ENCODE measurements around the gene MBOAT1. TPM values are rescaled to one million over a fixed set of nuclear protein-coding genes. Genes with fewer than 3 reads are reported as not detected.
A peak's percentile ranks its signal among the peaks of the same experiment; 100 is the strongest.

The MBOAT1 gene
- total and polyA plus RNA-seq, 2 of the 13 experiments (the other 11 are each of a cell fraction or from before 2014, with no cell fraction given) = not detected

GRCh38 chr6:20253021-20253420 is 40.8 kb upstream of the MBOAT1 start:
- whole genome bisulfite sequencing (ENCODE audit: low lambda C conversion rate) = 50% methylated on average over 2 of the region's 2 CpGs
- Histone ChIP-seq H3K27ac (ENCODE audit: extremely low read length, insufficient read depth, low read length) (no peak overlapping the region), H3K27me3 (ENCODE audit: control insufficient read depth in 1 of 2, insufficient read depth in 2 of 2, low read length in 2 of 2) (0 out of 5 replicates have a peak, but pooled peaks cover 0 to 1% of the 10 kb centered on the region in 2 experiments), H3K36me3 (replicated peaks in 1 of 2; ENCODE audit: control insufficient read depth in 1 of 2, insufficient read depth in 2 of 2, low read length in 2 of 2) (no peaks in the 10 kb centered on the region), H2AFZ (ENCODE audit: low read length) (no peak overlapping the region), H3K79me2 (ENCODE audit: insufficient read depth, low read length) (no peaks in the 10 kb centered on the region), H3K9me3 (ENCODE audit: low read length) (no peaks in the 10 kb centered on the region), H3K4me1 (ENCODE audit: insufficient read depth, low read length) (no peaks in the 10 kb centered on the region), H4K20me1 (ENCODE audit: insufficient read depth, low read length) (no peaks in the 10 kb centered on the region), H3K9ac (ENCODE audit: insufficient read depth, low read depth, low read length) (no peak overlapping the region), H3K4me3 (replicated peaks in 1 of 3; ENCODE audit: insufficient read depth in 1 of 3, low read depth in 2 of 3, low read length in 3 of 3) (no peak overlapping the region), H3K4me2 (ENCODE audit: low read depth, low read length) (no peak overlapping the region)
- intact Hi-C loops (cut with micrococcal nuclease; ENCODE audit: unreplicated experiment) = no loop called here
- ChIA-PET CTCF (ENCODE audit: low intra/inter-chr PET ratio, low total read pairs) (no interaction called here), POLR2A (no interaction called here)
- in situ Hi-C loops (cut with HindIII; ENCODE audit: extremely low pct_ligation_motif_present, low pct_unique_long_range_greater_than_20kb) = no loop called here
- no TSS peak for BruUV-seq (replicated peaks)
- ATAC-seq (no peak), FAIRE-seq (no peak), DNase-seq (ENCODE audit: low spot score) (no peak)
- TF ChIP-seq ZNF251 (CRISPR knock-in tag; IDR thresholded peaks at IDR 0.05) (no peak), CENPT (CRISPR knock-in tag; IDR thresholded peaks at IDR 0.05; ENCODE audit: low read depth) (no peak)

GRCh38 chr6:20252311-20252710 is 40.0 kb upstream of the MBOAT1 start:
- in situ Hi-C loops (cut with HindIII; ENCODE audit: extremely low pct_ligation_motif_present, low pct_unique_long_range_greater_than_20kb) = no loop called here
- CTCF ChIA-PET (ENCODE audit: low intra/inter-chr PET ratio, low total read pairs) = no interaction called here
- no peak for DNase-seq (ENCODE audit: low spot score)
- Histone ChIP-seq H3K4me1 (ENCODE audit: insufficient read depth, low read length) (no peaks in the 10 kb centered on the region), H3K4me3 (replicated peaks in 1 of 3; ENCODE audit: insufficient read depth in 1 of 3, low read depth in 2 of 3, low read length in 3 of 3) (no peak overlapping the region), H3K27me3 (ENCODE audit: control insufficient read depth in 1 of 2, insufficient read depth in 2 of 2, low read length in 2 of 2) (0 out of 5 replicates have a peak, but pooled peaks cover 0 to 1% of the 10 kb centered on the region in 2 experiments), H3K4me2 (ENCODE audit: low read depth, low read length) (no peak overlapping the region), H3K27ac (ENCODE audit: extremely low read length, insufficient read depth, low read length) (no peak overlapping the region), H3K79me2 (ENCODE audit: insufficient read depth, low read length) (no peaks in the 10 kb centered on the region), H2AFZ (ENCODE audit: low read length) (no peak overlapping the region), H3K36me3 (replicated peaks in 1 of 2; ENCODE audit: control insufficient read depth in 1 of 2, insufficient read depth in 2 of 2, low read length in 2 of 2) (no peaks in the 10 kb centered on the region), H4K20me1 (ENCODE audit: insufficient read depth, low read length) (no peaks in the 10 kb centered on the region), H3K9ac (ENCODE audit: insufficient read depth, low read depth, low read length) (no peak overlapping the region), H3K9me3 (ENCODE audit: low read length) (no peaks in the 10 kb centered on the region)
- TF ChIP-seq, protein P1, sequence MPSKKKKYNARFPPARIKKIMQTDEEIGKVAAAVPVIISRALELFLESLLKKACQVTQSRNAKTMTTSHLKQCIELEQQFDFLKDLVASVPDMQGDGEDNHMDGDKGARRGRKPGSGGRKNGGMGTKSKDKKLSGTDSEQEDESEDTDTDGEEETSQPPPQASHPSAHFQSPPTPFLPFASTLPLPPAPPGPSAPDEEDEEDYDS (CRISPR knock-in tag; IDR thresholded peaks at IDR 0.05) = no peak
- TF ChIP-seq GLI4 (CRISPR knock-in tag; IDR thresholded peaks at IDR 0.05; ENCODE audit: borderline replicate concordance) (no peak), ZNF660 (CRISPR knock-in tag; IDR thresholded peaks at IDR 0.05; ENCODE audit: borderline replicate concordance, low read depth) (no peak), LCORL (IDR thresholded peaks at IDR 0.05) (0 out of 2 replicates have a peak, but pooled peaks have one; percentile 58), LCORL (CRISPR knock-in tag; IDR thresholded peaks at IDR 0.05) (no peak), ZBTB4 (CRISPR knock-in tag; IDR thresholded peaks at IDR 0.05; ENCODE audit: borderline replicate concordance) (no peak)
- TF ChIP-seq, protein P2, sequence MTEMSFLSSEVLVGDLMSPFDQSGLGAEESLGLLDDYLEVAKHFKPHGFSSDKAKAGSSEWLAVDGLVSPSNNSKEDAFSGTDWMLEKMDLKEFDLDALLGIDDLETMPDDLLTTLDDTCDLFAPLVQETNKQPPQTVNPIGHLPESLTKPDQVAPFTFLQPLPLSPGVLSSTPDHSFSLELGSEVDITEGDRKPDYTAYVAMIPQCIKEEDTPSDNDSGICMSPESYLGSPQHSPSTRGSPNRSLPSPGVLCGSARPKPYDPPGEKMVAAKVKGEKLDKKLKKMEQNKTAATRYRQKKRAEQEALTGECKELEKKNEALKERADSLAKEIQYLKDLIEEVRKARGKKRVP (CRISPR knock-in tag; IDR thresholded peaks at IDR 0.05) = no peak
- POLR2A ChIA-PET = no interaction called here
- intact Hi-C loops (cut with micrococcal nuclease; ENCODE audit: unreplicated experiment) = no loop called here
- 44% methylated on average over 6 of the region's 6 CpGs for WGBS (ENCODE audit: low lambda C conversion rate)
- no TSS peak for BruUV-seq (replicated peaks)
- no peak for FAIRE-seq
- ATAC-seq = no peak

Measured in HepG2 (cell line).